KMS-11 (cell line): ENCODE measurements around the gene DNAJB1.

Experiments
- H2AFZ ChIP-seq: fragments of 200-600 bp; sonication (generic); 2 replicates; pipeline ENCODE4 v1.6.1; 2016; ENCODE audit warnings: antibody characterized with exemption, mixed run types, low read depth
- H3K27ac ChIP-seq: fragments of 200-600 bp; sonication (generic); 2 replicates; pipeline ENCODE4 v1.6.1; 2016; ENCODE audit warnings: mild to moderate bottlenecking, mixed run types
- H3K27me3 ChIP-seq: fragments of 200-600 bp; sonication (generic); 2 replicates; pipeline ENCODE4 v1.6.1; 2017; ENCODE audit warnings: mild to moderate bottlenecking, low read depth, mixed run types, moderate library complexity; ENCODE audit not compliant: insufficient read depth
- H3K36me3 ChIP-seq: fragments of 200-600 bp; sonication (generic); 2 replicates; pipeline ENCODE4 v1.6.1; 2017; ENCODE audit warnings: mild to moderate bottlenecking, mixed run types; ENCODE audit not compliant: insufficient read depth
- H3K4me1 ChIP-seq: fragments of 200-600 bp; sonication (generic); 2 replicates; pipeline ENCODE4 v1.6.1; 2016; ENCODE audit warnings: mild to moderate bottlenecking, low read depth, mixed run types; ENCODE audit not compliant: poor library complexity, severe bottlenecking
- H3K4me2 ChIP-seq: fragments of 200-600 bp; sonication (generic); 2 replicates; pipeline ENCODE4 v1.7.0; 2016; ENCODE audit warnings: mild to moderate bottlenecking, mixed run types
- H3K4me3 ChIP-seq: fragments of 200-600 bp; sonication (generic); IDR thresholded peaks from 2 replicates; pipeline ENCODE4 v1.6.1; 2017; ENCODE audit warnings: low read depth, low read length, mixed read lengths; ENCODE audit not compliant: insufficient read depth
- H3K79me2 ChIP-seq: fragments of 200-600 bp; sonication (generic); 2 replicates; pipeline ENCODE4 v1.6.1; 2016; ENCODE audit warnings: low read depth, mixed run types; ENCODE audit not compliant: insufficient read depth
- H3K9ac ChIP-seq: fragments of 200-600 bp; sonication (generic); 2 replicates; pipeline ENCODE4 v1.6.1; 2016; ENCODE audit warnings: mild to moderate bottlenecking, mixed run types
- H4K20me1 ChIP-seq: fragments of 200-600 bp; sonication (generic); 2 replicates; pipeline ENCODE4 v1.6.1; 2016; ENCODE audit warnings: mild to moderate bottlenecking, mixed run types; ENCODE audit not compliant: insufficient read depth
- CTCF ChIP-seq: fragments of 200-600 bp; sonication (generic); conservative IDR thresholded peaks from 2 replicates; pipeline ENCODE4 v1.6.1; 2017; ENCODE audit warnings: low read depth, mild to moderate bottlenecking, antibody characterized with exemption, low read length, moderate library complexity, mixed read lengths

The DNAJB1 gene

GRCh38 chr19:14528419-14529253 is 10.4 kb upstream of the DNAJB1 start:
- Histone ChIP-seq H3K4me2 (peak overlapping the region; percentile 71), H3K79me2 (peaks cover 30% of the 10 kb centered on the region), H3K27ac (no peak overlapping the region; the same call in 1 of the 2 replicates), H3K4me1 (peaks cover 15% of the 10 kb centered on the region), H4K20me1 (no peaks in the 10 kb centered on the region), H3K27me3 (no peaks in the 10 kb centered on the region), H3K36me3 (no peaks in the 10 kb centered on the region), H2AFZ (peak overlapping the region; percentile 77; the same call in 1 of the 2 replicates), H3K9ac (peak overlapping the region; percentile 24; the same call in 1 of the 2 replicates), H3K4me3 (no peak overlapping the region)
- TF ChIP-seq CTCF = no peak

GRCh38 chr19:14526423-14526822 is 8.2 kb upstream of the DNAJB1 start:
- H3K36me3 ChIP-seq = no peaks in the 10 kb centered on the region
- peaks cover 17% of the 10 kb centered on the region for H3K79me2 ChIP-seq
- H2AFZ ChIP-seq = no peak overlapping the region
- no peaks in the 10 kb centered on the region for H3K27me3 ChIP-seq
- H3K9ac ChIP-seq = no peak overlapping the region
- H3K4me2 ChIP-seq = no peak overlapping the region
- H4K20me1 ChIP-seq = no peaks in the 10 kb centered on the region
- no peak overlapping the region for H3K27ac ChIP-seq
- H3K4me3 ChIP-seq = no peak overlapping the region
- H3K4me1 ChIP-seq = peaks cover 15% of the 10 kb centered on the region
- no peak for TF ChIP-seq CTCF

- no peaks in the 10 kb centered on the region for H3K27me3 ChIP-seq
- H2AFZ ChIP-seq = no peak overlapping the region
Observed at GRCh38 chr19:14525729-14526128, 7.5 kb upstream of the DNAJB1 start.

DNA sequence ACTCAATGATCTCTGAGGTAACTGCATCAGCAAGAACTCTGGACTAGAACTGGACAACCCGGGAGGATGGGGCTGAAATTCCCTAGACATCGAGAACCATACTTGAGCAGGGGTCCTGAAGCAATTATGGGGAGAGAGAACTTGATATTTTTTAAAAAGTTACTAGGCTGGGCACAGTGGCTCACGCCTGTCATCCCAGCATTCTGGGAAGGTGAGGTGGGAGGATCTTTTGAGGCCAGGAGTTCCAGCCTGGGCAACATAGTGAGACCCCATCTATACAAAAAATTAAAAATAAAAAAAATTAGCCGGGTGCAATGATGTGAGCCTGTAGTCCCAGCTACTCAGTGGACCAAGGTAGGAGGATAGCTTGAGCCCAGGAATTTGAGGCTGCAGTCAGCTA is 2.3 kb upstream of the DNAJB1 start:
- no peak overlapping the region for H3K9ac ChIP-seq
- H3K79me2 ChIP-seq = peaks cover 23% of the 10 kb centered on the region
- peaks cover 9% of the 10 kb centered on the region; the same call in 1 of the 2 replicates for H3K36me3 ChIP-seq
- H4K20me1 ChIP-seq = peaks cover 17% of the 10 kb centered on the region; the same call in 1 of the 2 replicates
- peaks cover 18% of the 10 kb centered on the region for H3K4me1 ChIP-seq
- no peak for TF ChIP-seq CTCF
- no peak overlapping the region for H2AFZ ChIP-seq
- H3K4me3 ChIP-seq = no peak overlapping the region
- H3K4me2 ChIP-seq = no peak overlapping the region
- no peak overlapping the region for H3K27ac ChIP-seq
- no peaks in the 10 kb centered on the region for H3K27me3 ChIP-seq

More at GRCh38 chr19:14525729-14526128, 7.5 kb upstream of the DNAJB1 start:
- H3K79me2 ChIP-seq = peaks cover 10% of the 10 kb centered on the region
- H3K4me2 ChIP-seq = no peak overlapping the region
- no peak overlapping the region for H3K9ac ChIP-seq
- no peaks in the 10 kb centered on the region for H4K20me1 ChIP-seq
- peaks cover 9% of the 10 kb centered on the region for H3K4me1 ChIP-seq
- H3K36me3 ChIP-seq = no peaks in the 10 kb centered on the region
- H3K27ac ChIP-seq = no peak overlapping the region
- no peak for TF ChIP-seq CTCF
- no peak overlapping the region for H3K4me3 ChIP-seq
